Endodermal cell (in vitro differentiated cells): Measurements from ENCODE around the gene FADD. TPM values are rescaled to one million over a fixed set of nuclear protein-coding genes. Genes with fewer than 3 reads are reported as not detected.

ENCODE experiments used
- DNase-seq: peaks from one replicate; pipeline ENCODE4 v3.0.0-alpha.2; 2017
- H3K27ac ChIP-seq: 2 replicates; pipeline ENCODE4 v1.5.1; 2013; ENCODE audit warnings: mild to moderate bottlenecking, low read depth, low read length, moderate library complexity
- H3K27me3 ChIP-seq: 2 replicates; pipeline ENCODE4 v1.6.1; 2013; ENCODE audit warnings: mild to moderate bottlenecking, low read length, moderate library complexity; ENCODE audit not compliant: insufficient read depth, control insufficient read depth, poor library complexity, severe bottlenecking
- H3K36me3 ChIP-seq: 2 replicates; pipeline ENCODE4 v1.7.0; 2013; ENCODE audit warnings: mild to moderate bottlenecking, low read length, moderate library complexity; ENCODE audit not compliant: control insufficient read depth, insufficient read depth
- H3K4me1 ChIP-seq: one replicate; pipeline ENCODE4 v1.7.0; 2013; ENCODE audit warnings: low read length; ENCODE audit not compliant: control insufficient read depth, insufficient read depth
- H3K4me3 ChIP-seq: 2 replicates; pipeline ENCODE4 v1.5.1; 2013; ENCODE audit warnings: mild to moderate bottlenecking, low read length, moderate library complexity
- H3K9ac ChIP-seq: 2 replicates; pipeline ENCODE4 v1.6.1; 2013; ENCODE audit warnings: mild to moderate bottlenecking, low read length, moderate library complexity; ENCODE audit not compliant: poor library complexity, severe bottlenecking; ENCODE audit errors: extremely low read depth
- H3K9me3 ChIP-seq: 2 replicates; pipeline ENCODE4 v1.6.1; 2013; ENCODE audit warnings: mild to moderate bottlenecking, low read length, moderate library complexity; ENCODE audit not compliant: control insufficient read depth
- H3K27ac Mint-ChIP-seq: 2 replicates; pipeline ENCODE4 v1.8.0; 2020; ENCODE audit warnings: mixed read lengths
- H3K27me3 Mint-ChIP-seq: 2 replicates; pipeline ENCODE4 v1.8.0; 2021; ENCODE audit warnings: mild to moderate bottlenecking, mixed read lengths; ENCODE audit not compliant: insufficient read depth
- H3K36me3 Mint-ChIP-seq: 2 replicates; pipeline ENCODE4 v1.8.0; 2020; ENCODE audit warnings: low read depth, mixed read lengths
- H3K4me1 Mint-ChIP-seq: 2 replicates; pipeline ENCODE4 v1.8.0; 2020; ENCODE audit warnings: mixed read lengths
- H3K4me3 Mint-ChIP-seq: 2 replicates; pipeline ENCODE4 v1.8.0; 2020; ENCODE audit warnings: mild to moderate bottlenecking, moderate library complexity, mixed read lengths
- H3K9me3 Mint-ChIP-seq: 2 replicates; pipeline ENCODE4 v1.8.0; 2020; ENCODE audit warnings: mild to moderate bottlenecking, mixed read lengths
- CTCF ChIP-seq: fragments of 200-600 bp; sonication (generic); conservative IDR thresholded peaks from 2 replicates; pipeline ENCODE4 v1.5.0; 2021; ENCODE audit warnings: antibody characterized with exemption, mild to moderate bottlenecking
- WGBS, 2 experiments: methylation state at CpG; one replicate each; pipeline versions ENCODE4 v1.1.5 to v1.1.7; 2013; ENCODE audit warnings: missing lambda C conversion rate in 2 of 2, mixed read lengths in 1 of 2; ENCODE audit not compliant: insufficient coverage in 1 of 2, insufficient read length in 1 of 2; 5-methylcytosine and 5-hydroxymethylcytosine counted together
- total RNA-seq, 2 donors: library from RNA; stranded (reverse); fragmentation: NEBNext Ultra II Directional in 1 of 2; extraction: Animal tissue kit (Norgen Biotek cat#: 25700) in 1 of 2; gene quantifications; 2 replicates in 1 of 2; 3 replicates in 1 of 2; pipeline ENCODE4 v1.2.1, GENCODE V29; 2021

FADD gene
- total RNA-seq, 2 donors from 2014 or later: 50.6 to 53.1 TPM

- Mint-ChIP-seq H3K9me3 (no peaks in the 10 kb centered on the region), H3K4me1 (peaks cover 51% of the 10 kb centered on the region), H3K27ac (peak overlapping the region; percentile 82), H3K27me3 (no peaks in the 10 kb centered on the region), H3K36me3 (peaks cover 38% of the 10 kb centered on the region), H3K4me3 (no peak overlapping the region)
- Histone ChIP-seq H3K27ac (no peak overlapping the region), H3K9me3 (no peaks in the 10 kb centered on the region), H3K27me3 (no peaks in the 10 kb centered on the region), H3K36me3 (peaks cover 34% of the 10 kb centered on the region), H3K9ac (no peak overlapping the region), H3K4me3 (no peak overlapping the region), H3K4me1 (peaks cover 30% of the 10 kb centered on the region)
- no peak for DNase-seq
- TF ChIP-seq CTCF: no peak
- 95 to 96% methylated on average over 10 to 15 of the region's 15 CpGs for WGBS, 2 experiments
Measured at GRCh38 chr11:70207531-70208131, 4.5 kb downstream of the FADD start.

DNA sequence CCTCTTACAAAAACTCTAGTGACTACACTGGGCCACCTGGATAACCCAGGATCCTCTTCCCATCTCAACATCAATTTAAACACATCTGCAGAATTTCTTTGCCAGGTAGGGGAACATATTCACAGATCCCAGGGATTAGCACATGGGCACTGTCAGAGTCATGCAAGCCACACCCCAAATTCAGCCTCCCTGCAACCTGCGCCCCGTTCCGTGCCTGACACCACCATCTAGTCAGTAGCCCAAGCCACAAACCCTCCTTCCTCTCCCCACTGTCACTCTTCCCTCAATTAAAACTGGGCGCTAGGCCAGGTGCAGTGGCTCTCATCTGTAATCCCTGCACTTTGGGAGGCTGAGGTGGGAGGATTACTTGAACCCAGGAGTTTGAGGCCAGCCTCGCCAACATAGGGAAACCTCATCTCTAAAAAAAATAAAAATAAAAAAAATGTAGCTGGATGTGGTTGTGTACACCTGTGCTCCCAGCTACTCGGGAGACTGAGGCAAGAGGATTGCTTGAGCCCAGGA lies 6.4 kb downstream of the FADD start:
- H3K36me3 ChIP-seq: peaks cover 41% of the 10 kb centered on the region
- H3K4me1 ChIP-seq: peaks cover 30% of the 10 kb centered on the region
- Mint-ChIP-seq H3K27me3 (no peaks in the 10 kb centered on the region), H3K9me3 (no peaks in the 10 kb centered on the region), H3K27ac (no peak overlapping the region), H3K36me3 (peaks cover 35% of the 10 kb centered on the region), H3K4me3 (no peak overlapping the region), H3K4me1 (peaks cover 53% of the 10 kb centered on the region)
- H3K4me3 ChIP-seq: no peak overlapping the region
- no peak overlapping the region for H3K9ac ChIP-seq
- WGBS, 2 experiments: 95 to 100% methylated on average over 1 to 5 of the region's 6 CpGs
- no peak for DNase-seq
- H3K27ac ChIP-seq: no peak overlapping the region
- TF ChIP-seq CTCF: no peak
- H3K27me3 ChIP-seq: no peaks in the 10 kb centered on the region
- H3K9me3 ChIP-seq: no peaks in the 10 kb centered on the region

GRCh38 chr11:70210051-70210501 lies 7.0 kb downstream of the FADD start:
- H3K9ac ChIP-seq: no peak overlapping the region
- Mint-ChIP-seq H3K36me3 (peaks cover 29% of the 10 kb centered on the region), H3K9me3 (no peaks in the 10 kb centered on the region), H3K4me3 (no peak overlapping the region), H3K27me3 (no peaks in the 10 kb centered on the region), H3K27ac (no peak overlapping the region), H3K4me1 (peaks cover 47% of the 10 kb centered on the region)
- H3K27me3 ChIP-seq: no peaks in the 10 kb centered on the region
- no peak overlapping the region for H3K4me3 ChIP-seq
- TF ChIP-seq CTCF: no peak
- no peak overlapping the region for H3K27ac ChIP-seq
- no peak for DNase-seq
- 89 to 95% methylated on average over 8 of the region's 8 CpGs for WGBS, 2 experiments
- peaks cover 35% of the 10 kb centered on the region for H3K36me3 ChIP-seq
- no peaks in the 10 kb centered on the region for H3K9me3 ChIP-seq
- peaks cover 24% of the 10 kb centered on the region for H3K4me1 ChIP-seq
